Measurements from ENCODE around the gene CAAP1.

DNA sequence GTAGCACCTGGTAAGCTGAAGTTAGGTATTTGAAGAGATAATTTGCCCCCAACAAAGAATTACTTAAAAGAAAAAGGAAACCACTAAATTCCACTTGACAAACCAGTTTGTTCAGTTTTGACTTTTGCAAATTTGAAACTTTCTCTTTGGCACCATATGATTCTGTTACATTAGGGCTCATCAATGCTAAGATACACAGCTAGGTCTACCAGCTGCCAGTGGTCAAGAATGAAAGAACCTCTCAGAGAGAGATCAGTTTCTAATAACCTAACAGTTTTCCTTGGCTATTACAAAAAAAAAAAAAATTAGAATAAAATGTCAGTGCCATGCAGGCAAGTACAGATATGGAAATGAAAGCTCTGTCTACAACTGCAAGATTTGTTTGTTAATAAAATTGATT, 92.3 kb downstream of the CAAP1 start:
- TF ChIP-seq, protein P1, sequence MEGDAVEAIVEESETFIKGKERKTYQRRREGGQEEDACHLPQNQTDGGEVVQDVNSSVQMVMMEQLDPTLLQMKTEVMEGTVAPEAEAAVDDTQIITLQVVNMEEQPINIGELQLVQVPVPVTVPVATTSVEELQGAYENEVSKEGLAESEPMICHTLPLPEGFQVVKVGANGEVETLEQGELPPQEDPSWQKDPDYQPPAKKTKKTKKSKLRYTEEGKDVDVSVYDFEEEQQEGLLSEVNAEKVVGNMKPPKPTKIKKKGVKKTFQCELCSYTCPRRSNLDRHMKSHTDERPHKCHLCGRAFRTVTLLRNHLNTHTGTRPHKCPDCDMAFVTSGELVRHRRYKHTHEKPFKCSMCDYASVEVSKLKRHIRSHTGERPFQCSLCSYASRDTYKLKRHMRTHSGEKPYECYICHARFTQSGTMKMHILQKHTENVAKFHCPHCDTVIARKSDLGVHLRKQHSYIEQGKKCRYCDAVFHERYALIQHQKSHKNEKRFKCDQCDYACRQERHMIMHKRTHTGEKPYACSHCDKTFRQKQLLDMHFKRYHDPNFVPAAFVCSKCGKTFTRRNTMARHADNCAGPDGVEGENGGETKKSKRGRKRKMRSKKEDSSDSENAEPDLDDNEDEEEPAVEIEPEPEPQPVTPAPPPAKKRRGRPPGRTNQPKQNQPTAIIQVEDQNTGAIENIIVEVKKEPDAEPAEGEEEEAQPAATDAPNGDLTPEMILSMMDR (IDR thresholded peaks at IDR 0.05 in 4 of 5, conservative IDR thresholded peaks at IDR 0.05 in 1 of 5): no peak
- no peak for TF ChIP-seq POLR2A (IDR thresholded peaks at IDR 0.05)

Measured in gastrocnemius medialis (tissue), 4 donors.